Endothelial cell of umbilical vein (primary cell): ENCODE data around the gene PRDX5. TPM values are rescaled to one million over a fixed set of nuclear protein-coding genes. Genes with fewer than 3 reads are reported as not detected.

Source experiments
- BruUV-seq: library from RNA; stranded (reverse); fragments of 400-500 nt; replicated peaks from 2 replicates; lab custom pipeline; 2021; lab: Mats Ljungman, UMichigan
- CTCF ChIA-PET: fragments of 300-600, 350-600 bp; sonication (Branson Sonifier 250); formaldehyde crosslinking; loops from one replicate; lab custom pipeline; 2021; ENCODE audit warnings: antibody characterized with exemption, inconsistent platforms; lab: Charles Lee
- POLR2A ChIA-PET: fragments of 300-600, 350-600 bp; sonication (Branson Sonifier 250); formaldehyde crosslinking; loops from one replicate; lab custom pipeline; 2021; ENCODE audit warnings: antibody characterized with exemption, inconsistent platforms; lab: Charles Lee
- DNase-seq: peaks from one replicate; pipeline ENCODE4 v3.0.0-alpha.2; 2011; ENCODE audit warnings: low read depth, low spot score
- FAIRE-seq: peaks from 2 replicates; lab custom pipeline; 2011; peaks lifted over from hg19 to GRCh38; lab: Jason Lieb, UNC
- H2AFZ ChIP-seq: 2 replicates; pipeline ENCODE4 v1.6.0; 2012; ENCODE audit warnings: low read depth, low read length, control low read depth, inconsistent platforms
- H3K27ac ChIP-seq: 2 replicates; pipeline ENCODE4 v1.5.1; 2011; ENCODE audit warnings: low read depth, mild to moderate bottlenecking, control low read depth, low read length, moderate library complexity; ENCODE audit not compliant: insufficient read depth
- H3K27me3 ChIP-seq, 2 experiments: 2 replicates each; pipeline versions ENCODE4 v1.6.0 to v1.6.1; 2011; ENCODE audit warnings: low read length in 2 of 2, mixed read lengths in 1 of 2; ENCODE audit not compliant: control insufficient read depth in 2 of 2, insufficient read depth in 2 of 2
- H3K36me3 ChIP-seq, 2 experiments: 2 replicates in 1 of 2; 3 replicates in 1 of 2; pipeline ENCODE4 v1.5.1; 2011; ENCODE audit warnings: low read length in 2 of 2, mild to moderate bottlenecking in 1 of 2, moderate library complexity in 1 of 2; ENCODE audit not compliant: control insufficient read depth in 2 of 2, insufficient read depth in 2 of 2; ENCODE audit errors: extremely low read depth in 1 of 2
- H3K4me1 ChIP-seq: 3 replicates; pipeline ENCODE4 v1.5.1; 2011; ENCODE audit warnings: mild to moderate bottlenecking, low read length; ENCODE audit not compliant: control insufficient read depth, insufficient read depth; ENCODE audit errors: extremely low read depth
- H3K4me2 ChIP-seq: 2 replicates; pipeline ENCODE4 v1.6.1; 2011; ENCODE audit warnings: low read length, control low read depth, mixed read lengths; ENCODE audit not compliant: insufficient read depth
- H3K4me3 ChIP-seq, 3 experiments: fragments of 200-600 bp in 1 of 3; sonication (generic), shearing (Covaris generic) in 1 of 3; replicated peaks in 1 of 3; 2 replicates each; pipeline ENCODE4 v1.5.1; 2011 to 2016; ENCODE audit warnings: control low read depth in 3 of 3, low read length in 3 of 3, mild to moderate bottlenecking in 2 of 3, inconsistent platforms in 1 of 3, low read depth in 1 of 3, moderate library complexity in 1 of 3; ENCODE audit not compliant: insufficient read depth in 1 of 3
- H3K79me2 ChIP-seq: 2 replicates; pipeline ENCODE4 v1.6.0; 2012; ENCODE audit warnings: low read length, inconsistent platforms; ENCODE audit not compliant: control insufficient read depth, insufficient read depth
- H3K9ac ChIP-seq: replicated peaks from 2 replicates; pipeline ENCODE3; 2011; ENCODE audit warnings: low read length, control low read depth; ENCODE audit not compliant: insufficient read depth; ENCODE audit errors: extremely low read depth
- H3K9me1 ChIP-seq: replicated peaks from 3 replicates; pipeline ENCODE4 v1.6.0; 2011; ENCODE audit warnings: mild to moderate bottlenecking, low read length; ENCODE audit not compliant: control insufficient read depth, insufficient read depth; ENCODE audit errors: extremely low read depth
- H3K9me3 ChIP-seq: replicated peaks from 2 replicates; pipeline ENCODE4 v1.5.1; 2012; ENCODE audit warnings: low read length, inconsistent platforms; ENCODE audit not compliant: control insufficient read depth, insufficient read depth
- H4K20me1 ChIP-seq: replicated peaks from 2 replicates; pipeline ENCODE3; 2011; ENCODE audit warnings: mild to moderate bottlenecking, low read length; ENCODE audit not compliant: control insufficient read depth, insufficient read depth; ENCODE audit errors: extremely low read depth
- EZH2 ChIP-seq: IDR thresholded peaks from 2 replicates; pipeline ENCODE4 v1.6.1; 2012; ENCODE audit warnings: borderline replicate concordance, low read depth, mild to moderate bottlenecking, moderate library complexity, low read length, inconsistent platforms; ENCODE audit not compliant: severe bottlenecking
- FOS ChIP-seq: IDR thresholded peaks from 2 replicates; pipeline ENCODE4 v1.6.1; 2011; ENCODE audit warnings: mild to moderate bottlenecking, low read length, moderate library complexity, borderline replicate concordance; ENCODE audit not compliant: insufficient read depth
- GATA2 ChIP-seq: IDR thresholded peaks from 2 replicates; pipeline ENCODE4 v1.7.0; 2011; ENCODE audit warnings: low read depth, mild to moderate bottlenecking, moderate library complexity, mixed read lengths, low read length; ENCODE audit not compliant: insufficient read length, insufficient read depth
- JUN ChIP-seq: IDR thresholded peaks from 2 replicates; pipeline ENCODE4 v1.6.1; 2011; ENCODE audit warnings: borderline replicate concordance, low read depth; ENCODE audit not compliant: insufficient read length, insufficient read depth
- MYC ChIP-seq: IDR thresholded peaks from one replicate; pipeline ENCODE4 v1.6.1; 2011; ENCODE audit warnings: mild to moderate bottlenecking, low read depth, low read length
- POLR2A ChIP-seq: IDR thresholded peaks from 2 replicates; pipeline ENCODE4 v1.6.1; 2012; ENCODE audit warnings: low read depth, mild to moderate bottlenecking, control low read depth, low read length
- POLR2AphosphoS5 ChIP-seq: IDR thresholded peaks from 2 replicates; pipeline ENCODE4 v1.6.1; 2012; ENCODE audit warnings: low read depth, mild to moderate bottlenecking, control low read depth, low read length, moderate library complexity; ENCODE audit not compliant: insufficient read depth
- dilution Hi-C: fragments of 300-500 bp; cut with MboI; formaldehyde crosslinking; loops from one replicate; pipeline ENCODE4 v1.15.0; 2019; ENCODE audit warnings: low sequenced_read_pairs; ENCODE audit not compliant: extremely low pct_ligation_motif_present
- intact Hi-C: fragments of 100-400 bp; cut with micrococcal nuclease; formaldehyde crosslinking; loops from one replicate; pipeline ENCODE4 v1.10.0; 2022
- polyA plus RNA-seq, 4 experiments: library from polyadenylated mRNA; depleted of rRNA in 3 of 4; stranded (reverse) in 3 of 4; unstranded in 1 of 4; fragments of >200 nt; gene quantifications; 2 replicates each; pipeline versions ENCODE4 v1.2.1 to v1.2.3, GENCODE V29; 2011 to 2012; ENCODE audit warnings: missing spikeins in 1 of 4
- total RNA-seq: library from RNA; stranded (reverse); gene quantifications from 2 replicates; pipeline ENCODE4 v1.2.3, GENCODE V29; 2021
- TF ChIP-seq, protein P1 (sequence below), 2 donors: IDR thresholded peaks; 1 replicate in 1 of 2; 2 replicates in 1 of 2; pipeline ENCODE4 v1.5.1; 2011; ENCODE audit warnings: low read length in 2 of 2, mild to moderate bottlenecking in 2 of 2, moderate library complexity in 2 of 2, control low read depth in 1 of 2, inconsistent platforms in 1 of 2, low read depth in 1 of 2; ENCODE audit not compliant: insufficient read depth in 1 of 2; ENCODE audit errors: extremely low read depth in 1 of 2
- TF ChIP-seq, protein P2 (sequence below): IDR thresholded peaks from 2 replicates; pipeline ENCODE4 v1.6.1; 2011; ENCODE audit not compliant: insufficient read depth, insufficient read length

PRDX5 gene
- total and polyA plus RNA-seq, 2 donors (not counting 3 experiments of a cell fraction or from before 2014, with no cell fraction given), result 199 to 709 TPM

DNA sequence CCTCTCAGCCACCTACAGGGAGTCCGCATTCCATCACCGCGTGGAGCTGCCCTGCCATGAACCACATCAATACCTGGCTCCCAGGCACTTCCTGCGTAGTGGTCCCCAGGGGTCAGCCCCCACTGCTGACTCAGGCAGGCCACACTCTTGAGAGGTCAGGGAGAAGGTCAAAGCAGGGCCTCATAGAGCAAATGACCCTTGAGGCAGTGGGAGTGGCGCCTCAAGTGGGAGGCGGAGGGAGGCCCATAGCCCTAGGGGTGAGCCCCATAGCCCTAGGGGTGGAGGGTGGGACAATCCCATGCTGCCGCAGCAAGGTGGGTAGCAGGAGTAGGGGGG is 5.0 kb downstream of the PRDX5 start:
- H3K4me3 ChIP-seq, result no peak overlapping the region
- DNase-seq (no peak), FAIRE-seq (no peak)
- ChIA-PET CTCF (interaction anchor here (2.9 to 3.4 kb wide), 2 partner anchors 9 to 20 kb away, joined by 14 to 19 read pairs; no protein-coding TSS in a partner anchor), POLR2A (no interaction called here)
- intact Hi-C loops, result no loop called here
- no peaks in the 10 kb centered on the region for H3K9me3 ChIP-seq
- H4K20me1 ChIP-seq, result no peaks in the 10 kb centered on the region
- no peak overlapping the region for H2AFZ ChIP-seq
- no peak overlapping the region for H3K9ac ChIP-seq
- H3K4me1 ChIP-seq, result peaks cover 6% of the 10 kb centered on the region
- no peak for TF ChIP-seq FOS
- no peak for TF ChIP-seq POLR2A
- TF ChIP-seq, protein P1, sequence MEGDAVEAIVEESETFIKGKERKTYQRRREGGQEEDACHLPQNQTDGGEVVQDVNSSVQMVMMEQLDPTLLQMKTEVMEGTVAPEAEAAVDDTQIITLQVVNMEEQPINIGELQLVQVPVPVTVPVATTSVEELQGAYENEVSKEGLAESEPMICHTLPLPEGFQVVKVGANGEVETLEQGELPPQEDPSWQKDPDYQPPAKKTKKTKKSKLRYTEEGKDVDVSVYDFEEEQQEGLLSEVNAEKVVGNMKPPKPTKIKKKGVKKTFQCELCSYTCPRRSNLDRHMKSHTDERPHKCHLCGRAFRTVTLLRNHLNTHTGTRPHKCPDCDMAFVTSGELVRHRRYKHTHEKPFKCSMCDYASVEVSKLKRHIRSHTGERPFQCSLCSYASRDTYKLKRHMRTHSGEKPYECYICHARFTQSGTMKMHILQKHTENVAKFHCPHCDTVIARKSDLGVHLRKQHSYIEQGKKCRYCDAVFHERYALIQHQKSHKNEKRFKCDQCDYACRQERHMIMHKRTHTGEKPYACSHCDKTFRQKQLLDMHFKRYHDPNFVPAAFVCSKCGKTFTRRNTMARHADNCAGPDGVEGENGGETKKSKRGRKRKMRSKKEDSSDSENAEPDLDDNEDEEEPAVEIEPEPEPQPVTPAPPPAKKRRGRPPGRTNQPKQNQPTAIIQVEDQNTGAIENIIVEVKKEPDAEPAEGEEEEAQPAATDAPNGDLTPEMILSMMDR (IDR thresholded peaks at IDR 0.05; ENCODE audit: extremely low read depth in 1 of 2, insufficient read depth in 1 of 2, low read depth in 1 of 2, low read length in 2 of 2), result no peak
- TF ChIP-seq EZH2, result no peak
- no peak for TF ChIP-seq JUN
- TF ChIP-seq GATA2, result no peak
- TF ChIP-seq MYC, result no peak
- TF ChIP-seq, protein P2, sequence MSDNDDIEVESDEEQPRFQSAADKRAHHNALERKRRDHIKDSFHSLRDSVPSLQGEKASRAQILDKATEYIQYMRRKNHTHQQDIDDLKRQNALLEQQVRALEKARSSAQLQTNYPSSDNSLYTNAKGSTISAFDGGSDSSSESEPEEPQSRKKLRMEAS, result no peak
- no peak for TF ChIP-seq POLR2AphosphoS5
- H3K79me2 ChIP-seq, result peaks cover 2% of the 10 kb centered on the region
- no peak overlapping the region for H3K27ac ChIP-seq
- no peaks in the 10 kb centered on the region for H3K27me3 ChIP-seq
- dilution Hi-C loops, result no loop called here
- BruUV-seq, result no TSS peak
- H3K36me3 ChIP-seq, result peaks cover 0 to 11% of the 10 kb centered on the region in 2 experiments
- no peaks in the 10 kb centered on the region for H3K9me1 ChIP-seq
- H3K4me2 ChIP-seq, result no peak overlapping the region
